Ovary (tissue), 9 donors: ENCODE measurements around the gene ALDH3B1. TPM values are rescaled to one million over a fixed set of nuclear protein-coding genes. Genes with fewer than 3 reads are reported as not detected.

ENCODE experiments used
- DNase-seq, 5 donors: peaks; one replicate each; pipeline ENCODE4 v3.0.0-alpha.2; 2019 to 2020
- H3K27ac ChIP-seq, 2 donors: fragments of 200-600 bp; one replicate each; pipeline versions ENCODE4 v1.5.1 to v1.8.0; 2019 to 2022
- H3K27me3 ChIP-seq: fragments of 200-600 bp; one replicate; pipeline ENCODE4 v1.8.0; 2022
- H3K36me3 ChIP-seq: fragments of 200-600 bp; sonication (generic); one replicate; pipeline ENCODE4 v1.5.1; 2019
- H3K4me1 ChIP-seq: one replicate; pipeline ENCODE4 v1.8.1; 2013; ENCODE audit warnings: mild to moderate bottlenecking, moderate library complexity; ENCODE audit not compliant: insufficient read depth
- H3K4me3 ChIP-seq: fragments of 200-600 bp; sonication (generic); one replicate; pipeline ENCODE4 v1.5.1; 2017
- H3K9me3 ChIP-seq, 2 donors: fragments of 200-600 bp in 1 of 2; sonication (generic) in 1 of 2; one replicate each; pipeline versions ENCODE4 v1.5.1 to v1.8.1; 2013 to 2019; ENCODE audit warnings: mild to moderate bottlenecking in 1 of 2, moderate library complexity in 1 of 2
- CTCF ChIP-seq, 3 donors: fragments of 450-650 bp in 2 of 3; fragments of 200-600 bp in 1 of 3; IDR thresholded peaks; one replicate each; pipeline versions ENCODE4 v1.5.1 to v1.8.0; 2016 to 2022; ENCODE audit warnings: antibody characterized with exemption in 3 of 3, mild to moderate bottlenecking in 1 of 3
- EP300 ChIP-seq: sonication (generic); formaldehyde crosslinking; IDR thresholded peaks from one replicate; pipeline ENCODE4 v1.6.1; 2017; ENCODE audit warnings: antibody characterized with exemption
- POLR2A ChIP-seq: fragments of 450-650 bp; IDR thresholded peaks from one replicate; pipeline ENCODE4 v1.6.1; 2017; ENCODE audit warnings: antibody characterized with exemption, mild to moderate bottlenecking, moderate library complexity
- WGBS, 3 donors: extraction: QIAGEN DNeasy Blood & Tissue Kit in 1 of 3; methylation state at CpG; one replicate each; pipeline versions ENCODE4 v1.1.5 to v1.1.7; 2013 to 2017; 5-methylcytosine and 5-hydroxymethylcytosine counted together
- intact Hi-C, 4 donors: fragments of 100-400 bp; cut with DNase I; formaldehyde crosslinking; loops; one replicate each; pipeline versions ENCODE4 v1.11.0 to v1.15.1; 2022 to 2023
- polyA plus RNA-seq, 2 donors: library from polyadenylated mRNA; stranded (reverse); fragments of 200-250 nt in 1 of 2; fragments of 350-450 nt in 1 of 2; fragmentation: Illumina TruSeq in 1 of 2; extraction: RNeasy Lipid Tissue Mini Kit (QIAGEN cat#74804) in 1 of 2; gene quantifications; one replicate each; pipeline ENCODE4 v1.2.3, GENCODE V29; 2013 to 2014
- total RNA-seq, 7 donors: library from RNA; depleted of rRNA in 2 of 7; stranded (reverse); fragments of >200 nt in 2 of 7; fragmentation: NEBNext Ultra II Directional in 3 of 7; extraction: Animal tissue kit (Norgen Biotek cat#: 25700) in 3 of 7; gene quantifications; one replicate each; pipeline versions ENCODE4 v1.1.0 to v1.2.4, GENCODE V29; 2016 to 2023
- donor health status: DM: no; HTN: no; CAD: no; lungs with moderate emphysema.
- donor health status: DM: no; HTN: no; CAD: no.
- donor health status: Bipolar disorder and iron deficiency.
- donor health status: DM: yes; HTN: yes; CAD: no.
- donor health status: DM: no; HTN: no; CAD: no.
- donor health status: DM: yes; HTN: yes; CAD: no.

Gene ALDH3B1
- total and polyA plus RNA-seq, 9 donors, result 1.8 to 65.3 (median 7.4) TPM

- Histone ChIP-seq H3K9me3 (no peaks in the 10 kb centered on the region), H3K4me1 (no peaks in the 10 kb centered on the region), H3K27ac (no peak overlapping the region), H3K4me3 (no peak overlapping the region), H3K27me3 (no peaks in the 10 kb centered on the region), H3K36me3 (no peaks in the 10 kb centered on the region)
- no peak for TF ChIP-seq EP300
- TF ChIP-seq POLR2A, result no peak
- TF ChIP-seq CTCF (IDR thresholded peaks at IDR 0.05), result no peak
- intact Hi-C loops, result no loop called here
- no peak for DNase-seq
- 82 to 84% (median 83%) methylated on average over 15 of the region's 15 CpGs for WGBS, 3 donors
Measured at GRCh38 chr11:68052137-68052873, 42.2 kb downstream of the ALDH3B1 start.

GRCh38 chr11:68053117-68053516 is 43.0 kb downstream of the ALDH3B1 start:
- Histone ChIP-seq H3K27ac (no peak overlapping the region), H3K4me1 (no peaks in the 10 kb centered on the region), H3K27me3 (no peaks in the 10 kb centered on the region), H3K4me3 (no peak overlapping the region), H3K9me3 (no peaks in the 10 kb centered on the region), H3K36me3 (no peaks in the 10 kb centered on the region)
- DNase-seq, result no peak
- TF ChIP-seq EP300 (no peak), CTCF (IDR thresholded peaks at IDR 0.05) (no peak), POLR2A (no peak)
- 64 to 70% (median 68%) methylated on average over 9 of the region's 9 CpGs for WGBS, 3 donors
- intact Hi-C loops, result no loop called here

- TF ChIP-seq CTCF (IDR thresholded peaks at IDR 0.05) (no peak), POLR2A (no peak), EP300 (no peak)
- Histone ChIP-seq H3K4me3 (no peak overlapping the region), H3K36me3 (no peaks in the 10 kb centered on the region), H3K4me1 (no peaks in the 10 kb centered on the region), H3K9me3 (no peaks in the 10 kb centered on the region), H3K27ac (no peak overlapping the region), H3K27me3 (no peaks in the 10 kb centered on the region)
- WGBS, 3 donors, result 87 to 90% (median 90%) methylated on average over 11 of the region's 11 CpGs
- intact Hi-C loops, result no loop called here
- DNase-seq, result no peak
Measured at GRCh38 chr11:68053981-68054812, 44.1 kb downstream of the ALDH3B1 start.

GRCh38 chr11:68056317-68057285 is 46.5 kb downstream of the ALDH3B1 start:
- TF ChIP-seq EP300 (no peak), POLR2A (no peak), CTCF (IDR thresholded peaks at IDR 0.05) (no peak)
- 93 to 96% (median 95%) methylated on average over 12 of the region's 12 CpGs for WGBS, 3 donors
- H3K9me3 ChIP-seq, result no peaks in the 10 kb centered on the region
- H3K4me3 ChIP-seq, result no peak overlapping the region
- DNase-seq, result no peak
- intact Hi-C loops, result no loop called here
- H3K4me1 ChIP-seq, result no peaks in the 10 kb centered on the region
- H3K27me3 ChIP-seq, result no peaks in the 10 kb centered on the region
- H3K27ac ChIP-seq, result no peak overlapping the region
- H3K36me3 ChIP-seq, result no peaks in the 10 kb centered on the region
